Transverse colon (tissue), 3 donors: ENCODE data around the gene EXD3.

ENCODE experiments used
- EP300 ChIP-seq: sonication (generic); formaldehyde crosslinking; IDR thresholded peaks from one replicate; pipeline ENCODE4 v1.6.1; 2017; ENCODE audit warnings: antibody characterized with exemption, low read depth
- TF ChIP-seq, protein P1 (sequence below), 5 experiments: fragments of 200-600 bp in 3 of 5; fragments of 450-650 bp in 2 of 5; sonication (generic) in 3 of 5; IDR thresholded peaks; 1 replicate in 2 of 5; 2 replicates in 3 of 5; pipeline ENCODE4 v1.5.1; 2016 to 2017; ENCODE audit warnings: antibody characterized with exemption in 5 of 5, inconsistent platforms in 3 of 5, mild to moderate bottlenecking in 2 of 5, moderate library complexity in 1 of 5

DNA sequence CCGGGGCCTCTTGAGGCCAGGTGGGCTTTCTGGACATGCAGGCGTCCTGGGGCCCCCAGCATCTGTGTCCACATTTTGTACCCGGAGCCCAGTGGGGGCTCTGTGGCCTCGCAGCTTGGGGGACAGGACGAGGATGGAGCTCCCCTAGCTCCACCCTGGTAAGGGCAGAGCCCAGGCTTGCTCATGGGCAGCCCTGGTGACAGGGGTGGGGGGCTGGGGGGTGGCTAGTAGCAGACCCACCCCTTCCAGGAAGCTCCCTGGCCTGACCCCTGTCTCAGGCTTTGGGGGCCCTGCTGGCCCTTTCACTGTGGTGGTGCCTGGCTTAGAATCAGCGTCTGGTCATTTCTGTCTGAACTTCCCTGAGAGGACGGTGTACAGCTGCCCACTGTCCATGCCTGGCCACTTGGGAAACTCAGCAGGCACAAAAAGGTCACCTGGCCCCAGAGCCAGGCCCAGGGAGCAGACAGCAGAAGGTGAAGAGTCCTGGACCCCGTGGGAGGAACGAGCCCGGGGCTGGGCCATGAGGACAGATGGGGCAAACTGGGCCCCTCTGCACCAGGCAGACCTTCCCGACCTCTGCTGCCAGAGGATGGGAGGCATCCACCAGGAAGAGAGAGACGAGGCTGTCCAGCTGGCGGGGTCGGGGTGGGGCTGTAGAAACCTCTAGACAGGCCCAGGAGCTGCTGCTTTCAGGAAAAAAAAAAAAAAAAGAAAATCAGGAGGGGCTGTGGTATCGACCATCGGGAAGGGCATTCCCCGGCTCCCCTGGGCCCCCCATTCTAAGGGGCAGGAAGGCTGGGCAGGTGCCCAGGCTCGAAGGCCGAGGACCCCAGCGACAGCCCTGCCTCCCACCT, 52.8 kb downstream of the EXD3 start:
- TF ChIP-seq, protein P1, sequence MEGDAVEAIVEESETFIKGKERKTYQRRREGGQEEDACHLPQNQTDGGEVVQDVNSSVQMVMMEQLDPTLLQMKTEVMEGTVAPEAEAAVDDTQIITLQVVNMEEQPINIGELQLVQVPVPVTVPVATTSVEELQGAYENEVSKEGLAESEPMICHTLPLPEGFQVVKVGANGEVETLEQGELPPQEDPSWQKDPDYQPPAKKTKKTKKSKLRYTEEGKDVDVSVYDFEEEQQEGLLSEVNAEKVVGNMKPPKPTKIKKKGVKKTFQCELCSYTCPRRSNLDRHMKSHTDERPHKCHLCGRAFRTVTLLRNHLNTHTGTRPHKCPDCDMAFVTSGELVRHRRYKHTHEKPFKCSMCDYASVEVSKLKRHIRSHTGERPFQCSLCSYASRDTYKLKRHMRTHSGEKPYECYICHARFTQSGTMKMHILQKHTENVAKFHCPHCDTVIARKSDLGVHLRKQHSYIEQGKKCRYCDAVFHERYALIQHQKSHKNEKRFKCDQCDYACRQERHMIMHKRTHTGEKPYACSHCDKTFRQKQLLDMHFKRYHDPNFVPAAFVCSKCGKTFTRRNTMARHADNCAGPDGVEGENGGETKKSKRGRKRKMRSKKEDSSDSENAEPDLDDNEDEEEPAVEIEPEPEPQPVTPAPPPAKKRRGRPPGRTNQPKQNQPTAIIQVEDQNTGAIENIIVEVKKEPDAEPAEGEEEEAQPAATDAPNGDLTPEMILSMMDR (IDR thresholded peaks at IDR 0.05): no peak
- no peak for TF ChIP-seq EP300
